ENCODE data around the gene THSD4.

Gene THSD4

DNA sequence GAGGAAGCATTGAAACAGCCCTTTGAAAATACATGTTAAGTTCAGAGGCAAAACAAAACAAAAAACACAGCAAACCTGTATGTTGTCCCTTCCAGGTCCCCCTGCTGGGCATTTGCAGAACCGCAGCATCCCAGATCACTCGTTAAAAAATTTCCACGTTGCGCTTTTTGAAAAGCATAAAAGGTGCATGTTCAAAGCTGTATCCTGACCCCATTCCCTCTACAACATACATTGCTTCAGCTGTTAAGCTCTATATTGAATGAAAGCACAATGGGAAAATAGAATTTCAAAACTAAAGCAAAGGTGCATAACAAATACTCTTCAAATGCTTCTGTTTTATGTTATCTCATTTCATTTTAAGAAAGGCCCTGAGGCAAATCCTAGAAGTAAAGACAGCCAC, 328.3 kb downstream of the THSD4 start:
- peak; percentile 27 for DNase-seq (ENCODE audit: low spot score)
- TF ChIP-seq, protein P1, sequence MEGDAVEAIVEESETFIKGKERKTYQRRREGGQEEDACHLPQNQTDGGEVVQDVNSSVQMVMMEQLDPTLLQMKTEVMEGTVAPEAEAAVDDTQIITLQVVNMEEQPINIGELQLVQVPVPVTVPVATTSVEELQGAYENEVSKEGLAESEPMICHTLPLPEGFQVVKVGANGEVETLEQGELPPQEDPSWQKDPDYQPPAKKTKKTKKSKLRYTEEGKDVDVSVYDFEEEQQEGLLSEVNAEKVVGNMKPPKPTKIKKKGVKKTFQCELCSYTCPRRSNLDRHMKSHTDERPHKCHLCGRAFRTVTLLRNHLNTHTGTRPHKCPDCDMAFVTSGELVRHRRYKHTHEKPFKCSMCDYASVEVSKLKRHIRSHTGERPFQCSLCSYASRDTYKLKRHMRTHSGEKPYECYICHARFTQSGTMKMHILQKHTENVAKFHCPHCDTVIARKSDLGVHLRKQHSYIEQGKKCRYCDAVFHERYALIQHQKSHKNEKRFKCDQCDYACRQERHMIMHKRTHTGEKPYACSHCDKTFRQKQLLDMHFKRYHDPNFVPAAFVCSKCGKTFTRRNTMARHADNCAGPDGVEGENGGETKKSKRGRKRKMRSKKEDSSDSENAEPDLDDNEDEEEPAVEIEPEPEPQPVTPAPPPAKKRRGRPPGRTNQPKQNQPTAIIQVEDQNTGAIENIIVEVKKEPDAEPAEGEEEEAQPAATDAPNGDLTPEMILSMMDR (IDR thresholded peaks at IDR 0.05; ENCODE audit: extremely low read depth, missing control alignments) = peak; percentile 69

DNA sequence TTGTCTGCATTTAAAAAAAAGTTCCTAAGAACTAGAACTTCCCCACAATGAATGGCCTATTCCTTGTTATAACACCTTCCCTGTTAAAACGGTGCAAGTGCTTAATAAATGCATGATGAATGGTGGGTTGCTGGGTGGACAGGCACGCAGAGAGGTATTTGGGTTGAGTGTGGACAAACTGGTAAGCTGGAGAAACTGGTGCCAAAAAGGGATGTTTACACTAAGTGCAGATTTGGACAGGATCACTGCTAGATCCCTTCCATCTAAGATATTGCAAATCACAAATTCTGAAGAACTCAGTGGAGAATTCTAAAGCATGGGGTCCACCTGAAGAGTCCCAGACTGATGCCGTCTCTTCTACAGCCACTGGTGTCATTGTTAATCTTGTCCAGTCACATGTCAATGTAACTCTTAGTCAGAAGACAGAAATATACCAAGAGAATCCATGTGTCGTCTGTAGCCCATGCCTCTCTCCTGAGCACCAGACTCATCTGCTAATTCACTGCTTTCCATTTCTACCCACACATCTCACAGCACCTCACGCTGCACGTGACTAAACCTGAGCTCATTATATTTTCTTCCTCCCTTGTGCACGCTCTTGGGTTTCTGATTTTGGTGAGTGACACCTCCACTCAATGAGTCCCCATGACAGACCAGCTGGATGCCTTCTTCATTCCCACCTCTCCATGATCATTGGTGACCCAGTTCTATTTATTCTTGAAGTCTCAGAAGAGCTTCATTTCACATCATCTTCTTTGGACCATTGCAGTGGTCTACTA, 328.9 kb downstream of the THSD4 start:
- DNase-seq (ENCODE audit: low spot score) = no peak
- TF ChIP-seq, protein P1 (IDR thresholded peaks at IDR 0.05; ENCODE audit: extremely low read depth, missing control alignments) = no peak

DNA sequence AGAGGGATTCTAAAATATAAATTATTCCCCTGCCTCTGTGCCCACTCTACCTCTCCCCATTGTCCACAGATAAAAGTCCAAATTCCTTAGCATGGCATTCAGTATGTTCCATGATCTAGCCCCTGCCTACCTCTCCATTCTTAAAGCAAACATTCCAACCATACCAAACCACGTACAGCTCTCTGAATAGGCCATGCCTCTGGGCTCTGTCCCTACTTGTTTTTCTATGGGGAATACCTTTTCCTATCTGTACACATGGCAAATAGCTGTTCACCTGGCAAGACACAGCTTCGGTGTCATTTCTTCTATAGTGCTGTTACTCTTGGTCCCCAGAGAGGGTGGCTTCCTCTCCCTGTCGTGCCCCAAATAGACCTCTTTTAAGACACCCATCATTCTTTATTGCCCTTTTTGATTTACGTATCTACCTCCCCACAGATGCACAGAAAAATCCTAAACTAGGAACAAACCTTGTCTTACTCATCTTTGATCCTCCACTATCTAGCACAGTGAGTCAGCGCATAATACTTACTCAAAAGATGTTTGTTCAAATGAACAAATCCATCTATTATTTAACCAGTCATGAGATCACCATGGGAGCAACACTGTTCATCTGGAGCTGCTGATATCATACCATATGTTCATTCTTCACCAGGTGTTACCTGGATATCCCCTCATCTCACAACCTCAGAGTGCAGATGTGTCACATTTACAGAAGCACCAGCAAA, 329.8 kb downstream of the THSD4 start:
- DNase-seq (ENCODE audit: low spot score) = no peak
- TF ChIP-seq, protein P1 (IDR thresholded peaks at IDR 0.05; ENCODE audit: extremely low read depth, missing control alignments) = no peak

DNA sequence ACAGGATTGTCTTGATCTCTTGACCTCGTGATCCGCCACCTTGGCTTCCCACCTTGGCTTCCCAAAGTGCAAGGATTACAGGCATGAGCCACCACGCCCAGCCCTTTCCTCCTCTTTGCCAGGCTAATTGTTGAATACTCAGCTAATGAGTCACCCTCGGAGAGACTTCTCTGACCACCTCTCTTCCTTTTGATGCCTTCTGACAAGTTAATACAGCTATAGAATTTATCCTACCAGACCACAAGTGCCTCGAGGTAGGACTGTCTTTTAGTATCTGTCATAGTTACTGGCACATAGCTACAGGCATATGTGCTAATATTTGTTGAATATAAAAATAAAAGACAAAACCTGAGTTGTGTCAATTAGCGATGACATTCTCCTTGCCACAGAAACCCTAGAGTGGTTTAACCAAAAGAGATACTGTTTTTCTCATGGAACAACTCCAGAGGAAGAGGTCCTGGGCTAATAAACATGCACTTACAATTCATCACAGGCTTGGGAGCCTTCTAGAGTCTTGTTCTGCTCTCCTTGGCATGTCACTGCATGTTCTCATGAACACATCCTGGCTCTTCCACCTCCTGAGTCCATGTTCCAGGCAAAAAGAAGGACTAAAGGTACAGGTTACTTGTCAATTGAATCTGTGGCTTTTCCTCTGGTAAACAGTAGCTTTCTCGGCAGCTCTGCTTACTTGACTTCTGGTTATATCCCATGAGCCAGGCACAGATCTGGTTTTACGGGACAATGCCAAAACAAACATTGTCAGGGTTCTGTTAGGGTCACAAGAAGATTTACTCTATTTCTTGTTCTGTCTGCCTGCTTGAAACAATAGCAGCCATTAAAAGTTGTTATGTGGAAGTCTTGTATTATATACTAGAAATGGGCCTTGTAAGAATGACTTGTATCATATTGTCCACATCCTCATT, 332.3 kb downstream of the THSD4 start:
- TF ChIP-seq, protein P1 (IDR thresholded peaks at IDR 0.05; ENCODE audit: extremely low read depth, missing control alignments) = no peak
- DNase-seq (ENCODE audit: low spot score) = no peak

DNA sequence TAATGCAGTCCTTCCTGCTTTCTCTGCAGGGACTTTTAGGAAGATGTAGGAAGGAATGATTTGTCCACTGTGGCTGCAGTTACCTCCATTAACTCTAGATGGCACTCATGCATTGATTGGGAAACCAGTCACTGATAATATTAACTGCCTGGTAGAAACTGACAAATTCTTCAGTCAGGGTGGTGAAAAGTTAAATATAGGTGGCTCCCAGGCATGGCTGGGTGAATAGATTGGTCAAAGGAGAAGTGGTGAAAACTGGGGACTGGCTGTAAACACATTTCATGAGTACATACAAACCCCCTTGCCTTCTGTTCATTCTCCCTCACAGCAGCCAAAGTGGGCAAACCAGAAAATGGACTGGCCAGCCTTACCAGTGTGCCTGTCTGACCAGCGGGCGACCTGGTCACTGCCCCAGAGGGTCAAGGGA, 333.4 kb downstream of the THSD4 start:
- DNase-seq (ENCODE audit: low spot score) = peak; percentile 35

DNA sequence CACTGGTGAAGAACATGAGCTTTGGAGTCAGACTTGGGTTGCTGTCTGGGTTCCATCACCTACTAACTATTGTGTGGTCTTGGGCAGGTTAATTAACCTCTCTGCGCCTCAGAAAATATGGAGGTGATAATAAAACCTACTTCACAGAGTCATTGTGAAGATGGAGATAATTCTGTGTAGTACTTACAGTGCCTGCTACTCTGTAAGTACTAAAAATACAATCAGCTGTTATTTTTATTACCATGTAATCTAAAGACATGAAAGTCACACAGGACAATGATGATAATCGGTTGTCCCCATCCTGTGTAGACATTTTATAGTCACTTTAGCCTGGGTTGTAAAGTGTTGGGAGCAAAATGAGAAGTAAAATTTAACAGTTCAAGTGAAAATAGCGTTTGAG, 334.1 kb downstream of the THSD4 start:
- TF ChIP-seq, protein P1 (IDR thresholded peaks at IDR 0.05; ENCODE audit: extremely low read depth, missing control alignments) = no peak
- DNase-seq (ENCODE audit: low spot score) = no peak

More for the DNA sequence above, 333.4 kb downstream of the THSD4 start:
- TF ChIP-seq, protein P1 (IDR thresholded peaks at IDR 0.05; ENCODE audit: extremely low read depth, missing control alignments) = peak; percentile 70

Measured in GM20000 (cell line).